TTC549 (cell line): ENCODE data around the gene OR10A2.
"Not testable (repeated sequence)": the region's sequence is repeated elsewhere in the genome, so short reads cannot be mapped to it uniquely, and the experiment has no call there.

ENCODE experiments used
- FAIRE-seq: peaks from 2 replicates; lab custom pipeline; 2012; peaks lifted over from hg19 to GRCh38; lab: Jason Lieb, UNC

The OR10A2 gene

GRCh38 chr11:6888830-6889229 lies 26.0 kb downstream of the OR10A2 start:
- no peak for FAIRE-seq

GRCh38 chr11:6889835-6890234 lies 27.0 kb downstream of the OR10A2 start:
- FAIRE-seq, result no peak

DNA sequence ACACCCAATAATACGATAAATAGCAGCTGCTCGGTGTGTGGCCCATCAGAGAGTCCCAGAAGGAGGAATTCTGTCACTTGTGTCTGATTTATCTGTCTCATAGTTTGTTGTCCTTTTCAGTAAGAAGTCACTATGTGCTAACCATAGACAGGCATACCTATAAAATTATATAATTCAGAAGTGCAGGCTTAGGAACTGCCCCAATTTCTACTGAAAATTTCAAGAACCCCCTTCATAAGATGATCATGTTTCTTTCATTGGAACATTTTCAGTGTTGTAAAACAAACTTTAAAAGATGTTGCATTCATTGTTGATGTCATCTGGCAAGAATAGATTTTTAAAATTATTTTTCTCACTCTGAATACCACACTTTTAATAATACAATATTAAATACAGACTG lies 29.5 kb downstream of the OR10A2 start, which contains the start of gene OR2D2:
OR2D2 (minus strand) TSS at position 101 of the 400 bp plus-strand sequence; CDS start at position 101, 0 bp downstream.
- no peak for FAIRE-seq

DNA sequence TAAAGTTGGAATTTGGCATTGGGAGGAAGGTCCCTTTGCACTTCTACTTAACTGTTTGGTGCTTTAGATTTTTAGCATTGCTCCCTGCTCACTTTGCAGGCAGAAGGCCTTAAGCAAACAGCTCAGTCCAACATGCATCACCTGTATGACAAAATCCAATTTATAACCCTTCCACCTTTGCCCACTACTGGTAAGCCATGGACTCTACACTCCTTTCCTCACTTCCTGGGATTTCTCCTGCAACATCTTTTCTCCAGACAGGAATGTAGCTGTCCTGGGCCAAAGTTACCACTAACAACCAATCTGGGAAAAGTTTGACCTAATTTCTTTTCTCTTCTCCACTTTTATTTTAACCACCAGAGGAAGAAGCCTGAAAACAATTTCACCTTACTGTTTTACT lies 31.2 kb downstream of the OR10A2 start:
- FAIRE-seq, result no peak

DNA sequence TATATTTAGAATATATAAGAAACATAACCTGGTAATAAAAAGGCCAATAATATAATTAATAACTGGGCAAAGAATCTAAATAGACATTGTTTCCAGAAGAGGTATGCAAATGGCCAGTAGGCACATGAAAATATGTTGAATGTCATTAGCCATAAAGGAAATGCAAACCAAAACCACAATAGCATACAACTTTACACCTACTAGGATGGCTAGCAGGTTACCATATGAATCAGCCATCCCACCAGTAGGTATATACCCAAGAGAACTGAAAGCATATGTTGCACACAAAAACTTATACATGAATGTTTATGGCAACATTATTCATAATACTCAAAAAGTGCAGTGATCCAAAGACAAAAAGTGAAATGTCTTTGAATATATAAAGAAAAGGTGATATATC lies 32.2 kb downstream of the OR10A2 start:
- no peak for FAIRE-seq

DNA sequence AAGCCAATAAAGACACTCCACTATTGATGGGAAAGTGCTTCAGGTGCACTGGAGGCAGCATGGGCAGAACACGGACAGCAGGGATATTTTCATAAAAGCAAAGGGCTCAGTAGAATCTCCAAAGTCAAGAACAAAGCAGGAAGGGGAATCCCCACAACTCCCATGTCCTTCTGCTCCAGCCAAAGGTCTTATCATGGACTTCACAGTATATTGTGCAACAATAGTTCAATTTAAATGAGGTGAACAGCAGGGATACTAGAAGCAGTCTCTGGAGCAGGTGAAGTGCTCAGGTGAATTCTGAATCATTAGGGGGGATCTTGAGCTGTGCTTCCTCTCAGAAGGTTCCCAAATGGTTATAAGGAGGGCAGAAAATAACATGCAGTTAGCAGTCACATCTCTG lies 36.1 kb downstream of the OR10A2 start:
- no peak for FAIRE-seq

DNA sequence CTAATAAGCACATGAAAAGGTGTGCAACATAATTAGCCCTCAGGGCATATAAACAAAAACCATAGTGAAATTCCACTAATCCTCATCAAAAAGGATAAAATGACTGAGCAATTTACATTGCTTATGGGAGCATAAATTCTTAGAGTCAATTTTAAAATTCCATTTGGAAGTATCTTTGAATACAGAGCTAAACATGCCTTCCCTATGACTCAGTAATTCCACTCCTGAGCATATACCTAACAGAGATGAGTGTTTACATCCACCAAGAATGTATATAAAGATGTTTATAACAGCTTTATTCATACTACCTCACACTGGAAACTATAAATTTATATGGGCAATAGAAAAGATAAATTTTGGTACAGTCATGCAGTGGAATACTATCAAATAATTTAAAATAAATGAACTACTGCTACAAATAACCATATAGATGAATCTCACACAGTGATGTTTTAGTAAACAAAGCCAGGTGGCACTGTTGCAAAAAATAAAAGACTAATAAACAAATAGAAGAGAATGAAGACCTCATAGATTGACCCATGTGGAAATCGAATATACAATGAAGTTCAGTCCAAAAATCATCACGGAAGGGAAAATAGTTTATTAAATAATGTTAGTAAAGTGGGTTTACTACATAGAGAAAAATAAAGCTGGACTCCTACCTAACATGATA lies 37.6 kb downstream of the OR10A2 start:
- no peak for FAIRE-seq

- not testable (repeated sequence) for FAIRE-seq
These were observed 41.9 kb downstream of the OR10A2 start for GRCh38 chr11:6904804-6905203.

GRCh38 chr11:6911378-6911777 lies 48.5 kb downstream of the OR10A2 start:
- no peak for FAIRE-seq

GRCh38 chr11:6911948-6912347 lies 49.1 kb downstream of the OR10A2 start:
- FAIRE-seq, result no peak

DNA sequence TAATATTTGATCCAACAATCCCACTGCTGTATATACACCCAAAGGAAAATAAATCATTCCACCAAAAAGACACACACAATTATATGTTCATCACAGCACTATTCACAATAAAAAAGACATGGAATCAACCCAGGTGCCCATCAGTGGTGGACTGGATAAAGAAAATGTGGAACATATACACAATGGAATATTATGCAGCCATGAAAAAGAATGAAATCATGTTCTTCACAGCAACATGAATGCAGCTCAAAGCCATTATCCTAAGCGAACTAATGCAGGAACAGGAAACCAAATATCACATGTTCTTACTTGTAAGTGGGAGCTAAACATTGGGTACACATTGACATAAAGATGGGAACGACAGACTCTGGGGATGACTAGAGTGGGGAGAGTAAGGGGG lies 56.8 kb downstream of the OR10A2 start:
- no peak for FAIRE-seq

GRCh38 chr11:6920702-6921101 lies 57.8 kb downstream of the OR10A2 start, which contains the start of gene OR2D3:
TSS of gene OR2D3 (plus strand) at chr11:6921002. CDS start at chr11:6921002, 0 bp downstream.
- no peak for FAIRE-seq
